ENCODE measurements around the gene MEIOSIN. TPM values are rescaled to one million over a fixed set of nuclear protein-coding genes. Genes with fewer than 3 reads are reported as not detected.

The MEIOSIN gene
- total RNA-seq, 2 experiments from 2014 or later: not detected

DNA sequence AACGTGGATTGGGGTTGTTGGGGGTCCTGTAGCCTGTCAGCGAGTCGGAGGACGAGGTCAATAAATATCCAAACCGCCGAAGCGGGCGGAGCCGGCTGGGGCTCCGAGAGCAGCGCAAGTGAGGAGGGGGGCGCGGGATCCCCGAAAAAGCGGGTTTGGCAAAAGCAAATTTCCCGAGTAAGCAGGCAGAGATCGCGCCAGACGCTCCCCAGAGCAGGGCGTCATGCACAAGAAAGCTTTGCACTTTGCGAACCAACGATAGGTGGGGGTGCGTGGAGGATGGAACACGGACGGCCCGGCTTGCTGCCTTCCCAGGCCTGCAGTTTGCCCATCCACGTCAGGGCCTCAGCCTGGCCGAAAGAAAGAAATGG is 36.6 kb downstream of the MEIOSIN start:
- H3K4me1 Mint-ChIP-seq (ENCODE audit: low read depth): peaks cover 12% of the 10 kb centered on the region
- ChIA-PET POLR2A (interaction anchor here (0.6 to 4.2 kb wide), 9 partner anchors 9 to 291 kb away, joined by 3 to 27 read pairs (median 3); partner anchors contain the start of gene DMWD), CTCF (interaction anchor here (0.6 to 9.3 kb wide), 39 partner anchors 8 to 485 kb away, joined by 3 to 124 read pairs (median 5); partner anchors contain the start of genes CCDC61, DMPK, DMWD and FBXO46)
- peak; percentile 37 for ATAC-seq
- no peak for TF ChIP-seq CTCF (IDR thresholded peaks at IDR 0.05)
- no peaks in the 10 kb centered on the region for H3K9me3 Mint-ChIP-seq
- no peak overlapping the region for H3K27ac Mint-ChIP-seq
- peak; percentile 70 for DNase-seq
- intact Hi-C loops (cut with micrococcal nuclease): loop anchor here (2.0 kb wide), 1 partner anchor 29 kb away; no protein-coding TSS in a partner anchor
- H3K4me3 Mint-ChIP-seq: peak overlapping the region; percentile 80
- H3K27me3 Mint-ChIP-seq: peaks cover 19% of the 10 kb centered on the region
- no peaks in the 10 kb centered on the region for H3K36me3 Mint-ChIP-seq (ENCODE audit: low read depth)

GRCh38 chr19:45770192-45771101 is 37.2 kb downstream of the MEIOSIN start:
- Mint-ChIP-seq H3K4me3 (peak overlapping the region; percentile 80), H3K36me3 (ENCODE audit: low read depth) (no peaks in the 10 kb centered on the region), H3K9me3 (no peaks in the 10 kb centered on the region), H3K4me1 (ENCODE audit: low read depth) (peaks cover 12% of the 10 kb centered on the region), H3K27me3 (peaks cover 16% of the 10 kb centered on the region), H3K27ac (no peak overlapping the region)
- TF ChIP-seq CTCF (IDR thresholded peaks at IDR 0.05): peak; percentile 90
- ATAC-seq (peak; percentile 72), DNase-seq (peak; percentile 91)
- intact Hi-C loops (cut with micrococcal nuclease): loop anchor here (2.0 kb wide), 1 partner anchor 28 kb away; no protein-coding TSS in a partner anchor
- ChIA-PET CTCF (interaction anchor here (0.6 to 9.3 kb wide), 27 partner anchors 7 to 366 kb away, joined by 3 to 124 read pairs (median 5); partner anchors contain the start of genes CCDC61, DMPK, DMWD and FBXO46), POLR2A (interaction anchor here (0.6 to 4.2 kb wide), 9 partner anchors 8 to 292 kb away, joined by 3 to 27 read pairs (median 3); partner anchors contain the start of genes DMWD, QPCTL and SNRPD2)

- H3K36me3 Mint-ChIP-seq (ENCODE audit: low read depth): no peaks in the 10 kb centered on the region
- DNase-seq (no peak), ATAC-seq (no peak)
- H3K27me3 Mint-ChIP-seq: peaks cover 14% of the 10 kb centered on the region
- H3K9me3 Mint-ChIP-seq: no peaks in the 10 kb centered on the region
- no peak for TF ChIP-seq CTCF (IDR thresholded peaks at IDR 0.05)
- no peak overlapping the region for H3K4me3 Mint-ChIP-seq
- ChIA-PET POLR2A (interaction anchor here (0.8 to 2.7 kb wide), 4 partner anchors 7 to 78 kb away, joined by 3 to 13 read pairs (median 5); partner anchors contain the start of genes DMWD and QPCTL), CTCF (interaction anchor here (1.3 to 9.3 kb wide), 8 partner anchors 8 to 129 kb away, joined by 3 to 124 read pairs (median 13); partner anchors contain the start of genes QPCTL, RSPH6A and SNRPD2)
- H3K27ac Mint-ChIP-seq: no peak overlapping the region
- H3K4me1 Mint-ChIP-seq (ENCODE audit: low read depth): peaks cover 12% of the 10 kb centered on the region
- intact Hi-C loops (cut with micrococcal nuclease): loop anchor here (2.0 kb wide), 1 partner anchor 27 kb away; no protein-coding TSS in a partner anchor
These were observed 38.2 kb downstream of the MEIOSIN start for GRCh38 chr19:45771311-45771933.

- ATAC-seq (no peak), DNase-seq (no peak)
- no peak overlapping the region for H3K27ac Mint-ChIP-seq
- H3K36me3 Mint-ChIP-seq (ENCODE audit: low read depth): peaks cover 6% of the 10 kb centered on the region
- H3K4me3 Mint-ChIP-seq: no peak overlapping the region
- intact Hi-C loops (cut with micrococcal nuclease): no loop called here
- ChIA-PET CTCF (interaction anchor here (3.2 to 9.3 kb wide), 2 partner anchors 28 to 45 kb away, joined by 14 to 124 read pairs; no protein-coding TSS in a partner anchor), POLR2A (interaction anchor here (0.6 to 2.7 kb wide), 8 partner anchors 9 to 114 kb away, joined by 3 to 13 read pairs (median 4); partner anchors contain the start of genes DMWD and QPCTL)
- H3K4me1 Mint-ChIP-seq (ENCODE audit: low read depth): peaks cover 12% of the 10 kb centered on the region
- TF ChIP-seq CTCF (IDR thresholded peaks at IDR 0.05): no peak
- H3K9me3 Mint-ChIP-seq: no peaks in the 10 kb centered on the region
- H3K27me3 Mint-ChIP-seq: peaks cover 13% of the 10 kb centered on the region
These were observed 39.0 kb downstream of the MEIOSIN start for GRCh38 chr19:45772130-45772840.
